PC-3 (cell line): ENCODE measurements around the gene SLC34A1.

ENCODE experiments used
- CTCF ChIP-seq: fragments of 300-600 bp; sonication (generic); conservative IDR thresholded peaks from 2 replicates; pipeline ENCODE4 v1.5.1; 2017; ENCODE audit warnings: antibody characterized with exemption, low read depth, mild to moderate bottlenecking, low read length
- EZH2 ChIP-seq: fragments of 300-600 bp; sonication (generic); IDR thresholded peaks from one replicate; pipeline ENCODE4 v1.6.1; 2017; ENCODE audit warnings: antibody characterized with exemption, mild to moderate bottlenecking, low read length; ENCODE audit not compliant: unreplicated experiment

DNA sequence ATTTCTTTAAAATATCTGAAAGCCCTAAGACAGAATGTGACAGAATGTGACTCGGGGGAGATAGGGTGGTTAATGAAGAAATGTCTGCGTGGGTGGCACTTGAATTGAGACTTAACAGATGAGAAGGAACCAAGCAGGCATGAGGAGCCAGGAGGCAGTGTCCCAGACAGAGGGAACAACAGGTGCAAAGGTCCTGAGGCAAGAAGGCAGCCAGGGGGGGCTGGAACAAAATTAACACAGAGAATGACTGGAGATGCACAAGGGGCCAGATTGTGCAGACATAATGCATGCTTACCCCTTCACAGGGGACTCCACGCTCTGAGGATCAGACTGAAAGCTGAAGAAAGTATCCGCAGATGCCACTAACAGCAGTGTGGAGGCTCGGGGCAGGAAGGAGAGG, 34.5 kb upstream of the SLC34A1 start:
- no peak for TF ChIP-seq CTCF
- TF ChIP-seq EZH2 = no peak
